SH-SY5Y (cell line): ENCODE measurements around the gene ANKRD55.

Source experiments
- GATA2 ChIP-seq: IDR thresholded peaks from 2 replicates; pipeline ENCODE4 v1.6.1; 2011; ENCODE audit warnings: mild to moderate bottlenecking, low read depth, low read length
- GATA3 ChIP-seq: IDR thresholded peaks from 2 replicates; pipeline ENCODE4 v1.6.1; 2011; ENCODE audit warnings: low read depth, mild to moderate bottlenecking, low read length, moderate library complexity

- no peak for TF ChIP-seq GATA3
- no peak for TF ChIP-seq GATA2
Observed at GRCh38 chr5:56056875-56057274, 176.3 kb downstream of the ANKRD55 start.
